ENCODE data around the gene GAS7.

GAS7 gene

GRCh38 chr17:9862949-9863348, 335.5 kb downstream of the GAS7 start:
- no peaks in the 10 kb centered on the region for H3K4me1 ChIP-seq (ENCODE audit: insufficient read depth, low read length, severe bottlenecking)
- H3K79me2 ChIP-seq (ENCODE audit: insufficient read depth, low read length): no peaks in the 10 kb centered on the region
- H4K20me1 ChIP-seq (ENCODE audit: insufficient read depth, low read length): no peaks in the 10 kb centered on the region
- no peak overlapping the region for H2AFZ ChIP-seq (ENCODE audit: low read length)
- H3K4me3 ChIP-seq (ENCODE audit: low read depth, low read length, poor library complexity, severe bottlenecking): no peak overlapping the region
- no peaks in the 10 kb centered on the region for H3K9me3 ChIP-seq (ENCODE audit: low read length)
- H3F3A ChIP-seq (ENCODE audit: insufficient read depth, low read length): no peaks in the 10 kb centered on the region
- H3K9ac ChIP-seq (ENCODE audit: low read length): no peak overlapping the region
- H3K36me3 ChIP-seq (ENCODE audit: insufficient read depth, low read length): no peaks in the 10 kb centered on the region
- H3K4me2 ChIP-seq (ENCODE audit: low read length): no peak overlapping the region
- no peak for TF ChIP-seq CTCF (IDR thresholded peaks at IDR 0.05; ENCODE audit: low read length)
- no peak for TF ChIP-seq EZH2 (IDR thresholded peaks at IDR 0.05; ENCODE audit: borderline replicate concordance, low read length)
- no peak overlapping the region for H3K27ac ChIP-seq (ENCODE audit: low read depth, low read length, poor library complexity, severe bottlenecking)
- no peaks in the 10 kb centered on the region for H3K27me3 ChIP-seq (ENCODE audit: insufficient read depth, low read length)
- no peaks in the 10 kb centered on the region for H3K9me2 ChIP-seq (ENCODE audit: low read depth, low read length)

GRCh38 chr17:9862220-9862619, 336.2 kb downstream of the GAS7 start:
- Histone ChIP-seq H3K27ac (ENCODE audit: low read depth, low read length, poor library complexity, severe bottlenecking) (no peak overlapping the region), H3K4me3 (ENCODE audit: low read depth, low read length, poor library complexity, severe bottlenecking) (no peak overlapping the region), H3K9ac (ENCODE audit: low read length) (no peak overlapping the region), H3K79me2 (ENCODE audit: insufficient read depth, low read length) (no peaks in the 10 kb centered on the region), H3F3A (ENCODE audit: insufficient read depth, low read length) (no peaks in the 10 kb centered on the region), H3K4me2 (ENCODE audit: low read length) (no peak overlapping the region), H2AFZ (ENCODE audit: low read length) (no peak overlapping the region), H3K36me3 (ENCODE audit: insufficient read depth, low read length) (no peaks in the 10 kb centered on the region), H3K9me2 (ENCODE audit: low read depth, low read length) (no peaks in the 10 kb centered on the region), H4K20me1 (ENCODE audit: insufficient read depth, low read length) (no peaks in the 10 kb centered on the region), H3K9me3 (ENCODE audit: low read length) (no peaks in the 10 kb centered on the region), H3K27me3 (ENCODE audit: insufficient read depth, low read length) (no peaks in the 10 kb centered on the region), H3K4me1 (ENCODE audit: insufficient read depth, low read length, severe bottlenecking) (no peaks in the 10 kb centered on the region)
- TF ChIP-seq EZH2 (IDR thresholded peaks at IDR 0.05; ENCODE audit: borderline replicate concordance, low read length) (no peak), CTCF (IDR thresholded peaks at IDR 0.05; ENCODE audit: low read length) (no peak)

GRCh38 chr17:9860851-9861250, 337.6 kb downstream of the GAS7 start:
- TF ChIP-seq EZH2 (IDR thresholded peaks at IDR 0.05; ENCODE audit: borderline replicate concordance, low read length): no peak
- TF ChIP-seq CTCF (IDR thresholded peaks at IDR 0.05; ENCODE audit: low read length): no peak
- Histone ChIP-seq H3K79me2 (ENCODE audit: insufficient read depth, low read length) (no peaks in the 10 kb centered on the region), H2AFZ (ENCODE audit: low read length) (no peak overlapping the region), H3K4me1 (ENCODE audit: insufficient read depth, low read length, severe bottlenecking) (no peaks in the 10 kb centered on the region), H3K9ac (ENCODE audit: low read length) (no peak overlapping the region), H3K9me2 (ENCODE audit: low read depth, low read length) (no peaks in the 10 kb centered on the region), H3K27me3 (ENCODE audit: insufficient read depth, low read length) (no peaks in the 10 kb centered on the region), H3F3A (ENCODE audit: insufficient read depth, low read length) (no peaks in the 10 kb centered on the region), H3K27ac (ENCODE audit: low read depth, low read length, poor library complexity, severe bottlenecking) (no peak overlapping the region), H3K9me3 (ENCODE audit: low read length) (no peaks in the 10 kb centered on the region), H3K36me3 (ENCODE audit: insufficient read depth, low read length) (no peaks in the 10 kb centered on the region), H3K4me3 (ENCODE audit: low read depth, low read length, poor library complexity, severe bottlenecking) (no peak overlapping the region), H4K20me1 (ENCODE audit: insufficient read depth, low read length) (no peaks in the 10 kb centered on the region), H3K4me2 (ENCODE audit: low read length) (no peak overlapping the region)
